Caco-2 (cell line): ENCODE measurements around the gene PDE6G. TPM values are rescaled to one million over a fixed set of nuclear protein-coding genes. Genes with fewer than 3 reads are reported as not detected.

Source experiments
- BruUV-seq: library from RNA; stranded (reverse); fragments of 400-500 nt; replicated peaks from 2 replicates; lab custom pipeline; 2021; lab: Mats Ljungman, UMichigan
- CTCF ChIA-PET: fragments of 300-600 bp; sonication (Branson Sonifier 250); formaldehyde crosslinking; loops from one replicate; lab custom pipeline; 2022; ENCODE audit warnings: antibody characterized with exemption; lab: Charles Lee
- POLR2A ChIA-PET: fragments of 300-600 bp; sonication (Branson Sonifier 250); formaldehyde crosslinking; loops from one replicate; lab custom pipeline; 2022; ENCODE audit warnings: antibody characterized with exemption; lab: Charles Lee
- DNase-seq, 2 experiments: peaks; one replicate each; pipeline versions ENCODE4 v3.0.0 to v3.0.0-alpha.2; 2020 to 2022
- H3K27me3 ChIP-seq: replicated peaks from 2 replicates; pipeline ENCODE4 v1.6.0; 2011; ENCODE audit warnings: low read length; ENCODE audit not compliant: control insufficient read depth, insufficient read depth
- H3K36me3 ChIP-seq: 2 replicates; pipeline ENCODE4 v1.5.1; 2011; ENCODE audit warnings: low read length; ENCODE audit not compliant: control insufficient read depth, insufficient read depth
- H3K4me1 ChIP-seq: fragments of 250-450 bp; sonication (Bioruptor Pico); 2 replicates; pipeline ENCODE4 v1.5.1; 2020; ENCODE audit warnings: mild to moderate bottlenecking
- H3K4me3 ChIP-seq: 2 replicates; pipeline ENCODE4 v1.5.1; 2011; ENCODE audit warnings: low read depth, mild to moderate bottlenecking, control low read depth, low read length
- H3K9me3 ChIP-seq: fragments of 250-450 bp; sonication (Bioruptor Pico); 2 replicates; pipeline ENCODE4 v1.5.1; 2020; ENCODE audit warnings: mild to moderate bottlenecking, moderate library complexity
- H3K27ac Mint-ChIP-seq: one replicate; pipeline ENCODE4 v1.8.0; 2022; ENCODE audit warnings: mixed read lengths; ENCODE audit not compliant: unreplicated experiment
- H3K27me3 Mint-ChIP-seq: one replicate; pipeline ENCODE4 v1.8.0; 2022; ENCODE audit warnings: mixed read lengths; ENCODE audit not compliant: insufficient read depth, unreplicated experiment
- H3K36me3 Mint-ChIP-seq: one replicate; pipeline ENCODE4 v1.8.0; 2022; ENCODE audit warnings: mild to moderate bottlenecking, mixed read lengths; ENCODE audit not compliant: insufficient read depth, unreplicated experiment
- H3K4me1 Mint-ChIP-seq: one replicate; pipeline ENCODE4 v1.8.0; 2022; ENCODE audit warnings: low read depth, mixed read lengths; ENCODE audit not compliant: unreplicated experiment
- H3K4me3 Mint-ChIP-seq: one replicate; pipeline ENCODE4 v1.8.0; 2022; ENCODE audit warnings: mild to moderate bottlenecking, moderate library complexity, mixed read lengths; ENCODE audit not compliant: unreplicated experiment
- H3K9me3 Mint-ChIP-seq: one replicate; pipeline ENCODE4 v1.8.0; 2022; ENCODE audit warnings: mixed read lengths; ENCODE audit not compliant: unreplicated experiment
- CTCF ChIP-seq, 2 experiments: fragments of 200-600 bp in 1 of 2; IDR thresholded peaks; 1 replicate in 1 of 2; 2 replicates in 1 of 2; pipeline versions ENCODE4 v1.5.1 to v1.8.0; 2011 to 2022; ENCODE audit warnings: antibody characterized with exemption in 1 of 2, control low read depth in 1 of 2, inconsistent platforms in 1 of 2, low read depth in 1 of 2, low read length in 1 of 2, mild to moderate bottlenecking in 1 of 2, moderate library complexity in 1 of 2; ENCODE audit not compliant: insufficient read depth in 1 of 2, severe bottlenecking in 1 of 2, unreplicated experiment in 1 of 2
- intact Hi-C: fragments of 100-400 bp; cut with micrococcal nuclease; formaldehyde crosslinking; loops from one replicate; pipeline ENCODE4 v1.10.0; 2022; ENCODE audit not compliant: unreplicated experiment
- total RNA-seq: library from RNA; stranded (reverse); gene quantifications from 2 replicates; pipeline ENCODE4 v1.2.3, GENCODE V29; 2022

PDE6G gene
- total RNA-seq, 1 experiment from 2014 or later = not detected

- intact Hi-C loops = no loop called here
- no peaks in the 10 kb centered on the region for H3K9me3 ChIP-seq
- ChIA-PET CTCF (interaction anchor here (0.6 kb wide), 1 partner anchor 43 kb away, joined by 3 read pairs; no protein-coding TSS in a partner anchor), POLR2A (no interaction called here)
- H3K36me3 ChIP-seq = peaks cover 7% of the 10 kb centered on the region
- no peak for DNase-seq
- Mint-ChIP-seq H3K27ac (no peak overlapping the region), H3K9me3 (no peaks in the 10 kb centered on the region), H3K27me3 (no peaks in the 10 kb centered on the region), H3K4me3 (no peak overlapping the region), H3K36me3 (peaks cover 80% of the 10 kb centered on the region), H3K4me1 (no peaks in the 10 kb centered on the region)
- H3K4me1 ChIP-seq = no peaks in the 10 kb centered on the region
- H3K27me3 ChIP-seq = no peaks in the 10 kb centered on the region
- no peak for TF ChIP-seq CTCF (IDR thresholded peaks at IDR 0.05; ENCODE audit: insufficient read depth in 1 of 2, low read depth in 1 of 2, low read length in 1 of 2, severe bottlenecking in 1 of 2, unreplicated experiment in 1 of 2)
- H3K4me3 ChIP-seq = no peak overlapping the region
- no TSS peak for BruUV-seq
Observed at GRCh38 chr17:81691608-81692007, 35.3 kb upstream of the PDE6G start.

- ChIA-PET CTCF (no interaction called here), POLR2A (no interaction called here)
- no peaks in the 10 kb centered on the region for H3K9me3 Mint-ChIP-seq
- H3K4me3 Mint-ChIP-seq = no peak overlapping the region
- no peaks in the 10 kb centered on the region for H3K4me1 Mint-ChIP-seq
- H3K27ac Mint-ChIP-seq = no peak overlapping the region
- H3K4me1 ChIP-seq = no peaks in the 10 kb centered on the region
- intact Hi-C loops = no loop called here
- no peak for TF ChIP-seq CTCF (IDR thresholded peaks at IDR 0.05; ENCODE audit: insufficient read depth in 1 of 2, low read depth in 1 of 2, low read length in 1 of 2, severe bottlenecking in 1 of 2, unreplicated experiment in 1 of 2)
- H3K4me3 ChIP-seq = no peak overlapping the region
- H3K36me3 Mint-ChIP-seq = peaks cover 78% of the 10 kb centered on the region
- no peaks in the 10 kb centered on the region for H3K27me3 Mint-ChIP-seq
- DNase-seq = no peak
- no peaks in the 10 kb centered on the region for H3K27me3 ChIP-seq
- H3K36me3 ChIP-seq = peaks cover 7% of the 10 kb centered on the region
- H3K9me3 ChIP-seq = no peaks in the 10 kb centered on the region
- BruUV-seq = no TSS peak
Observed at GRCh38 chr17:81691196-81691595, 34.9 kb upstream of the PDE6G start.

DNA sequence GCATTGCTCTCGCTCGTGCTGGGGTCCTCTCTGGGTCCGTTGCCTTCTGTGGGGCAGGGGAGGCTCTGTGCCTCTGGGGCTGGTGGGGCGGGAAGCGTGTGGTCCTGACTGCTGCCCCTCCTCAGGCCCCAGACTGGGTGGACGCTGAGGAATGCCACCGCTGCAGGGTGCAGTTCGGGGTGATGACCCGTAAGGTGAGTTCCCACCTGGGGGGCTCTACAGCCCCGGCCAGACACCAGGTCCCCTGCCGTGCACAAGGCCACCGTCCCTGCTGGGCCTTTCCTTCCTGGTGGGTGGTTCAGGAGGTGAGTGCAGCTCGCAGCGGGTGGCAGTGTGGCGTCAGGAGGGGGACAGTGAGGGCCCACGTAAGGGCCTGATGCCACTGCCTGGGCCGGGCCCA, 34.2 kb upstream of the PDE6G start:
- Histone ChIP-seq H3K36me3 (peaks cover 7% of the 10 kb centered on the region), H3K4me3 (no peak overlapping the region), H3K27me3 (no peaks in the 10 kb centered on the region), H3K4me1 (no peaks in the 10 kb centered on the region), H3K9me3 (no peaks in the 10 kb centered on the region)
- Mint-ChIP-seq H3K4me3 (no peak overlapping the region), H3K27me3 (no peaks in the 10 kb centered on the region), H3K27ac (no peak overlapping the region), H3K4me1 (no peaks in the 10 kb centered on the region), H3K36me3 (peaks cover 78% of the 10 kb centered on the region), H3K9me3 (no peaks in the 10 kb centered on the region)
- no peak for TF ChIP-seq CTCF (IDR thresholded peaks at IDR 0.05; ENCODE audit: insufficient read depth in 1 of 2, low read depth in 1 of 2, low read length in 1 of 2, severe bottlenecking in 1 of 2, unreplicated experiment in 1 of 2)
- no TSS peak for BruUV-seq
- no peak for DNase-seq
- intact Hi-C loops = no loop called here
- ChIA-PET POLR2A (no interaction called here), CTCF (no interaction called here)
